Measurements from ENCODE around the gene ZNF410.
"Not testable (repeated sequence)": the region's sequence is repeated elsewhere in the genome, so short reads cannot be mapped to it uniquely, and the experiment has no call there.

Gene ZNF410

DNA sequence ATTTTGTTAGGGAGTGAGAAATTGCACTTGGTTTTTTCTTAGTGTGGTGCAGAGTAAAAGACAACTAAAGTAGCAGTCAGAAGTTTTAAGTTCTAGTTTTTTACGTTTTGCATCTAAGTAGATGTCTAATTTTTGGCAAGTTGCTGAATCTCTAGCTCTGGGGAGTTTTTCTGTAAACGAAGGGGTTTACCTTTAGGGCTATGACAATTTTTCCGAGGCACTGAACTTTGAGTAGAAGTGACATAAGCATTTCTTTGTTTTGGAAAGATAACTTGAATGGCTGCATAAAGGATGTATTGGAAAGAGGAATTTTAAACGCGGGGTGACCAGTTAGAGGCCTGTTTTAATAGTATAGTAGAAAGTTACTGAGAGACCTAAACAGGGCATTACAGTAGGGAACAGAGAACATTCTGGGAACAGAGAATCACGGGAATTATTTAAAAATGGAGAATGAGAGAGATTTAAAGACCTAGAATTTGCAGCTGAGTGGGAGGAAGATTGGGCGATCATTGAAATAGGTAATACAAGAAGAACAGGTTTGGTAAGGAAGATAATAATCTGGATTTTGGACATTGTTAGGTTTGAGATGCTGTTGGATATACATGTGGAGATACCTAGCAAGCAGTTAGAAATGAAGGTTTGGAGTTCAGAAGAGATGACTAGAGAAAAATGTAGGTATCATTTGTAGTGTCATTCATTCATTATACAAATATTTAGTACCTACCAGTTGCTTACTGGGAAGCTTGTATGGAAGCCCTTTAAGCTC lies 1.2 kb downstream of the ZNF410 start:
- no peak for DNase-seq (ENCODE audit: low spot score)

DNA sequence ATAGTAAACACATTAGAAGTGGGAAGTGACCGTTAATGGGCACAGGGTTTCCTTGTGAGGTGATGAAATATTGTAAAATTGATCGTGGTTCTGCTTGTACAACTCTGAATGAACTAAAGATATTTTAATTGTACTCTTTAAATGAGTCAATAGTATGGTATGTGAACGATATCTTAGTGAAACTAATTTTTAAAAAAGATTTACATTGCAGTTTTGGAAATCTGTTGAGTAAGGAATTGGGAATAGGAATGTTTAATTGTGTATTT lies 1.7 kb downstream of the ZNF410 start:
- no peak for DNase-seq (ENCODE audit: low spot score)

DNA sequence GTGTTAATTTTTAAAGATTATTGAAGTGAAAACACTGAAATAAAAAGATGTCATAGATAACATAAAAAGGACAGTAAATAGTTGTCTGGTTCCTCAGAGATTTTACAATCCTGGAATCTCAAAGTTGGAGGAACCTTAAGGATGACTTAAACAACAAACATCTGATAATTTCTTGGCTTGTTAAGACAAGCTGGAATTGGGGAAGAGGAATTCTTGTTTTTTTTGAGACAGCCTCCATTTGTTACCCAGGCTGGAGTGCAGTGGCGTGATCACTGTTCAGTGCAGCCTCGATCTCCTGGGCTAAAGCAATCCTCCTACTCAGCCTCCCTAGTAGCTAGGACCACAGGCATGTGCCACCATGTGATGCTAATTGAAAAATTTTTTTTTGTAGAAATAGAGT lies 2.3 kb downstream of the ZNF410 start:
- DNase-seq (ENCODE audit: low spot score) = peak; percentile 10

DNA sequence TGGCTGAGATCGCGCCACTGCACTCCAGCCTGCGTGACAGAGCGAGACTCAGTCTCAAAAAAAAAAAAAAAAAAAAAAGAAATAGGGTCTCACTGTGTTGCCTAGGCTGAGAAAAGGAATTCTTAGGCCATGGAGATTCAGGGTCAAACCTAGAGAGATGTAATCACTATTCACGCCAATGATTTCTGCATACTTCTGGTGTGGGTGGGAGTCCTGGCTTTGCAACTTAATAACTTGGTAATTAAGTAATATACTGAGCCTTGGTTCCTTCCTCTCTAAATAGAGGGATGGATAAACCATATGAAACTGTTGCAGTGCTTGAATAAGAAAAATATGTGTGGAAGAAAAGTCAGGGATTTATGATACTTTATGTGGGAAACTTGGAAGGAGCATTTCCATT lies 2.7 kb downstream of the ZNF410 start:
- no peak for DNase-seq (ENCODE audit: low spot score)

DNA sequence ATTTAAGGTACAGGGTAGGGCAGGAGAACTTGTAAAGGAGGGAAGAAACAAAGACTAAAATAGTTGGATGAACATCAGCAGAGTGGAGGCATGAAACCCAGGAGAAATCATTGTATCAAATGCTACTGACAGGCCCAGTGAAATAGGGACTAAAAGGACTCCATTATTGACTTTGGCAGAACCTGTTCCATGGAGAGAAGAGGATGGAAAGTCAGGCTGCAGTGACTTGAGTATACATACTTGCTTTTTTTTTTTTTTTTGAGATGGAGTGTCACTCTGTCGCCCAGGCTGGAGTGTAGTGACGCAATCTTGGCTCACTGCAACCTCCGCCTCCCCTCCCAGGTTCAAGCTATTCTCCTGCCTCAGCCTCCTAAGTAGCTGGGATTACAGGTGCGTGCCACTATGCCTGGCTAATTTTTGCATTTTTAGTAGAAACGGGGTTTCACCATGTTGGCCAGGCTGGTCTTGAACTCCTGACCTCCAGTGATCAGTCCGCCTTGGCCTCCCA lies 7.6 kb downstream of the ZNF410 start:
- DNase-seq (ENCODE audit: low spot score) = not testable (repeated sequence)

DNA sequence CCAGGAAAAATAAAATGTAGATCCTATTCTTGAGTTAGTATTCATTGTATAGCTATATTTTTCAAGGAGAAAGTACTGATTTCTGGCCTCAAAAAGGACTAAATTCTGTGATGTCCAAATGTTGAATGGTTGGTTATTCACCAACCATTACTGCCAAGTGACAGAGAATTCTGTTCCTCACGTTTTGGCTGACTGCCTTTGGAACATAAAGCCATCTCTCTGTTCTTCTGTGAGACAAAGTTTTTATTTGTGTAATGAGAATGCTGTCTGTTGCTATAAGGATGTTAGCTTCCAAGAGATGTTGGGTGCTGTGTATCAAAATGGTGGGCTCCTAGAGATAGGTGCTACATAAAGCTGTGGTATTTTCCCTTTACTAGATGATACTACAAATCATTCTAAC lies 9.3 kb downstream of the ZNF410 start:
- no peak for DNase-seq (ENCODE audit: low spot score)

DNA sequence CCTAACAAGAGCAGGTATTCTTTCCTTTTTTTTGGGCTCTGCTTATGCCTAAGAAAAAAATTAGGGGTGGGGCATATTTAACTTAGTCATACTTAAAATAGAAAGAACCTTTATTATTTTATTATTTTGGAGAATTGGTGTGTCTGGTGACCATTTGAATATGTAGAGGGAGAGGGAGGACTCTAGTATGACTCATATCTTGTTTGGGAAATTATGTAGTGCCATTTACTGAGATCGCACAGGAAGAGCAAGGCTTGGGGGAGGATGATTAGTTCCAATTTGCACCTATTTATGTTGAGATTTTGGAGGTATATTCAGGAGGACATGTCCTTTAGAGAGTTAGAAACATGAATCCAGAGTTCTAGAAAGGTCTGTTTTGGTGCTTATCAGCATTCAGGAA lies 9.9 kb downstream of the ZNF410 start:
- DNase-seq (ENCODE audit: low spot score) = no peak

DNA sequence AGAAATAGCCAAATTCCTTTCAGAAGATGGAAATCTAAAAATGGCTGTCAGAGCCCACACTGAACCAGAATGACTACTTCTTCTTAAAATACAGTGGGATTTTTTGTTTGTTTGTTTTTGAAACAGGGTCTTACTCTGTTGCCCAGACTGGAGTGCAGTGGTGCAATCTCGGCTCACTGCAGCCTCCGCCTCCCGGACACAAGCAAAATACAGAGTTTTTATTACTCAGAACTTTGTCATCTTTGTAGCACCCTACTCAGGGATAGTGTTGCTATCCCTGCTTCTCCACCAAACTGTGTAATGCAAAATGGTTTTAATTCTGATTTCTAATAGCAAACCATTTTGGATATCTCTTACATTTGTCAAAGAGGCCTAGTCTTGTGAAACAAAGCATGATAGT lies 16.4 kb downstream of the ZNF410 start:
- DNase-seq (ENCODE audit: low spot score) = no peak

DNA sequence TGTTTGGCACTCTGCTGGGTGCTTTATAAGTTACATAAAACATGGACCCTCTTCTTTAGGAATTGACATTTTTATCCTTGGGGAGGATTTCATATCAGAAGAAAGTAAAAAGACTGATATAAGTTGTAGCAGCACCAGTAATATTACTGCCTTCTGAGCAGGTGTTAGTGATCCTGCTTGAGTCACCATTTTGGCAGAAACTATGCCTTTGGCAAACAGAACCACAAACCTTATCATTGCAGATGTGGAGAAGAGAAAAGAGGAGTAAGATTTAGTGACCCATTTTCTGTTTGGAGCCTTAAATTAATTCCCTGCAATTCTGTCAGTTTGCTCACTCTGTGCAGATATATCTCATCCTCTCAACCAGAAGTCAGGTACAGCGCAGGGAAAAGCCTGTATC lies 23.0 kb downstream of the ZNF410 start:
- no peak for DNase-seq (ENCODE audit: low spot score)

DNA sequence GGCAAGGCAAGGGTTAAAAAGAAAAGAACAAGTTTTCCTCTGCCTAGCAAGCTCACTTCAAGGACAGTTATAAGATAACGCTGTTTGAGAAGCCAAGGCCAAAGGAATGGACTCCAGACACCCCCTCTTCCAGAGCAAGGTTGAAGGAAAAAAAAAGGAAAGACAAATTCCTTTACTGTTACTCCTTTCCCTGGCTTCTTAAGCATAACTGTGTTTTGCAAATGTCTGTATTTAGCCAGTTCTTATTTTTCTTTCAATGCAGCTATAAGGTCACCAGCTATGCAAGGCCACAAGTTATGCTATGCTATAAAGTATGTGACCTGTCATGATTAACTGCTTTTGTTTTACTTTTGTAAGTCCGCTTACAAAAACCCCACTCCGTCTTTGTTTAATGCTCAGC lies 26.6 kb downstream of the ZNF410 start:
- DNase-seq (ENCODE audit: low spot score) = no peak

DNA sequence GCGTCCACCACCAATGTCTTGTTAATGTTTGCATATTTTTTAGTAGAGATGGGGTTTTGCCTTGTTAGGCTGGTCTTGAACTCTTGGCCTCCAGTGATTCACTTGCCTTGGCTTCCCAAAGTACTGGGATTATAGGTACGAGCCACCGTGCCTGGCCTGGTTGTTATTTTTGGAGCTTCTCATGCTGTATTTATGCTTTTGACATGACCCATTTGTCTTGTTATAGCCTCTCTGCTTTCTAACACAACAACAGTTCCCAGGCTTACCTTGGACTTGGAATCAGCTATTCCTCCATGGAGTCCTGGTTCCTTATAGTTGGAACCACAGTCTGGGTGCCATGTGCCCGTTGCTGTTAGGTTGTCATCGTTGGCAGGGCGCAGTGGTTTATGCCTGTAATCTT lies 29.7 kb downstream of the ZNF410 start:
- no peak for DNase-seq (ENCODE audit: low spot score)

DNA sequence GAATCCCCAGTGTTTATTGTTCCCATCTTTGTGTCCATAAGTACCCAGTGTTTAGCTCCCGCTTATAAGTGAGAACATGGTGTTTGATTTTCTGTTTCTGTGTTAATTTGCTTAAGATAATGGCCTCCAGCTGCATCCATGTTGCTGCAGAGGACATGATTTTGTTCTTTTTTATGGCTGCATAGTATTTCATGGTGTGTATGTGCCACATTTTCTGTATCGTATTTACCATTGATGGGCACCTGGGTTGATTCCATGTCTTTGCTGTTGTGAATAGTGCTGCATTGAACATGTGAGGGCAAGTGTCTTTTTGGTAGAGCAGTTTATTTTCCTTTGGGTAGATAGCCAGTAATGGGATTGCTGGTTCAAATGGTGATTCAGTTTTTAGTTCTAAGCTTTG lies 32.8 kb downstream of the ZNF410 start:
- DNase-seq (ENCODE audit: low spot score) = not testable (repeated sequence)

DNA sequence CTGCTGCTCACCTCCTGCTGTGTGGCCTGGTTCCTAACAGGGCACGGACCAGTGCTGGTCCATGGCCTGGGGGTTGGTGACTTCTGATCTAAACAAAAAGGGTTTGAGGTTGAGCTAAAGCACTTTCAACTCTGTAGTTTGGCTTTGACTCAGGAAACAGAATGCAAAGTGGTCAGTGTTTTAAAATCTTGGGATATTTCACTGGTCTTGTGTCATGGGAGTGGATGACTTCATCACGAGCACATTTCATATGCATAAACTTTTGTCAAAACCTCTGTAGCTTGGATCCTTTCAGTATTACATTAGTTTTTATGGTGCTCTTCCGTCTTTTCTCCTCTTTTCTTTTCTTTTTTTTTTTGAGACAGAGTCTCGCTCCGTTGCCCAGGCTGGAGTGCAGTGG lies 37.7 kb downstream of the ZNF410 start:
- DNase-seq (ENCODE audit: low spot score) = no peak

DNA sequence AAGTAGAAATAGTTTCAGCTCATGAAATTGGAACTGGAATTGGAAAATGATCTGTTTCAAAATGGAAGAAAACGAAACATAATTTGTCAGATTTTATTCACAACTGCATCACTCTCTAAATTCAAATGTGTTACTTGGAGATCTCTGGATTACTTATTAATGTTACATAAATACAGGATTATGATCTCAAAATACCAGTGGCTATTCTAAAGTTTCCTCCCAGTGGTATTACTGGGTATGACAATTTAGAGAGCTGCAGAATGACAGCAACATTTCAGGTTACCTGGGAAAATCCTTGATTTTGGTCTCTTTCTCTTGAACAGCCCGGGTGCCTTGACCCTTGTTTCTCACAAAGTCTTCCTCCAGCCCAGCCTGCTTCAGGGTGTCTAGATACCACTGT lies 49.0 kb downstream of the ZNF410 start:
- peak; percentile 36 for DNase-seq (ENCODE audit: low spot score)

DNA sequence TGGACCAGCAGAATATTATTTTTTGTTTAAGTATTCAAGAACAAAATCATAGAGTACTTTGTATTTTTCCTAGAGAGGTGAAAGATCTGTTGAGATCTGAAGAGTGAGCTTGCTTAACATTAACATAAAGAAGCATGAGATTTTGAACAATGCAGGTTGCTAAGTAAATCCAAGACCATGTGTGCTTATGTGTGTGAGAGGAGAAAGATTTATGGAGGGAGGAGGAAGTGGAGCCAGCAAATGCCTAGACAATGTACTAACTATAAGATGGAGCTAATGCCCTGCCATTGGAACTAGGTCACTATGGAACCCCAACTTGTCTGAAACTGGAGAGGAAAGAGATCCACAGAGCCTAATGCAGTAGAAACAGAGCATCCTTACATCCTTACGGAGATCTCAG lies 49.9 kb downstream of the ZNF410 start:
- DNase-seq (ENCODE audit: low spot score) = no peak

DNA sequence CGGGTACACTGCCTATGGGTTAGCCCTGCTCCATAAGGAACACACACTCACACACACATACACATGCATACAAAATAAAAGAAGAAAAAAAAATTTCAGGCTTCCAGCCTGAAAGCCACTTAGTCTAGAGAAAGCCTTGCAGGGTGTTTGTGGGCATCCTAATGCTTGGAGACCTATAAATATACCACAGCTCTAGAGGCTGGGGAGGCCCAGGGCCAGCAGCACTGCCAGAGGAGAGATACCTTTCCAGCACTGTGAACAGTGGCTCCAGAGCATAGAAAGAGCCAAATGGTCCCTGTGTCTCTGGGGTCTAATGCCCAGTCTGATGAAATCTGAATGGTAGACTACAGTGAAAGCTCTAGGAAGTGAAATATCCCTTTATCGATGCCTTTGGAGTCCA lies 50.4 kb downstream of the ZNF410 start:
- DNase-seq (ENCODE audit: low spot score) = no peak

DNA sequence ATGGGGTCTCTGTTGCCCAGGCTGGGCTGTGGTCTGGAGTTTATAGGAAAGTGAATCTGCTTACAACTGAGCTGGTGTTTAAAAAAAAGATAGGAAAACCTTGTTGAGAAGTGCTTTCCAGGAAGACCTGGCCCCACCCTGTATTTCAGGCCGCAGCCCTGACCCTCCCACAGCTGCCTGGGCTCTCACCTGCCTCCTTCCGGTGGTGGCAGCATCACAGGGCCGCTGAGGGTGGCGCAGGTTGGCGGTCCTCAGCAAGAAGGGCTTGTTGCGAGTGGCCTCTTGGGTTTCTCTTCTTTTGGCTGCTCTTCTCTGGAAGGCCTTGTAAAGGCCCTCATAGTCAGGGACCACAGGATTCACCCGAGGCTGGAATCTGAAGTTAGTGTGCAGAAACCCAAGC lies 55.5 kb downstream of the ZNF410 start:
- DNase-seq (ENCODE audit: low spot score) = no peak

DNA sequence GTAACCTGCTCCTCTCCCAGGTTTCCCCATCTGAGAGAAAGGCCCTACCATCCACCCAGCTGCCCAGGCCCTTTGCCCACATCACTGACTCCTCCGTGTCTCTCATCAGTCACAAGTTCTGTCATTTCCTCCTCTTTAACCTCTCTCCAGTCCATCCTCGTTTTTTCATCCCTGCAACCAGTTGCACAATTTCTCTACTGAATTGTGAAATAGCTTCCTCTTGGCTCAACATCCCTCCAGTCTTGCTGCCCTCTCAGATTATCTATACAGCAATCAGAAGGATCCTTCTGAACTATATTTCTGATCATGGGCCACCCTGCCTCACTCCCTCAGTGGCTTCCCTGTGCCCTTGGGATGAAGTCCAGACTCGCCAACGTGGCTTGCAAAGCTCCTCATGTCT lies 56.4 kb downstream of the ZNF410 start:
- peak; percentile 85 for DNase-seq (ENCODE audit: low spot score)

DNA sequence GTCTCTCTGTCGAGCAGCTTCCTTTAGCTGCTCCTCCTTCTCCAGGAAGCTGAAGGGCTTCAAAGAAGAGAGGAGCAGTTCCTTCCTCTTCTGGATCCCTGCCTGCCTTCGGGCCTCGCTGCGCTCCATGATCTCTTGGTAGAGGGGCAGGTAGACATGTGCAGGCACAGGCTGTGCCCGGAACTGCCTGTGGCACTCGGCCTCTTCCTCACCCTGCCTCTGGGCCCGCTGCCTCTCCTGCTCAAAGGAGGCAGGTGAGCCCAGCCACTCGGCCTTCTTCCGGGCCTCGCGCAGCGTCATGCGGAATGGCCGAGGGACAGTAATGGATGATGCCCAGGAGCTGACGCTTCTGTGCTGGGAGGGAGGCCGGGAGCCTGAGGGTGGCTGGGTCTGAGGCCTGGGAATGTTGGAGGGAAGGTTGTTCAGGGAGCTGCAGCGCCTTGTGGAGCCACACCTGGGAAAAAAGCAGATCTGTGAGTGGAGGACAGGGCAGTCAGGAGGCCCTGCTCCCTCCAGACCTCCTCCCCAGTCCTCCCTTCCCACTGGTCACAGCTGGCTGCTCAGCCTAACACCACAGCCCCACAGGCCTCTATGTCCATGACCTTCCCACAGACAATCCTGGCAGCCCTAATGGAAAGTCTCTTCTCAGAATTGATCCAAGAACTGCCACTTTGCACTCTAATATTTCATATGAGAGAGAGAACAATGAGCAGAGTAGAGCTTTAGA lies 57.9 kb downstream of the ZNF410 start:
- no peak for DNase-seq (ENCODE audit: low spot score)

DNA sequence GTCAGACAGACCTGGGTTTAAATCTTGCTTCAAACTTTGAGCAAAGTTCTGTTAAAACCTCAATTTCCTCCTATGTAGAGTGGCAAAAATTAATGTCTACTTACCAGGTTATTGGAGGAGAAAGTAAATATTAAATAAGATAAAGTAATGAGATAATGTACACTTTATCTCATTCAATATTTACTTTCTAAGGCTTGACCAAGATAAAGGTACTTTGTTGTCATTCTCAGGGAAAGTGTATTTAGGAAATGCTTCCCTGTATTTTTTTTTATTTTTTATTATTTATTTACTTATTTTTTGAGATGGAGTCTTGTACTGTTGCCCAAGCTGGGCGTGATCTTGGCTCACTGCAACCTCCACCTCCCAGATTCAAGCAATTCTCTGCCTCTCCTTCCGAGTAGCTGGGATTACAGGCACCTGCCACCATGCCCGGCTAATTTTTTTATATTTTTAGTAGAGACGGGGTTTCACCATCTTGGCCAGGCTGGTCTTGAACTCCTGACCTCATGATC lies 58.6 kb downstream of the ZNF410 start:
- DNase-seq (ENCODE audit: low spot score) = no peak

DNA sequence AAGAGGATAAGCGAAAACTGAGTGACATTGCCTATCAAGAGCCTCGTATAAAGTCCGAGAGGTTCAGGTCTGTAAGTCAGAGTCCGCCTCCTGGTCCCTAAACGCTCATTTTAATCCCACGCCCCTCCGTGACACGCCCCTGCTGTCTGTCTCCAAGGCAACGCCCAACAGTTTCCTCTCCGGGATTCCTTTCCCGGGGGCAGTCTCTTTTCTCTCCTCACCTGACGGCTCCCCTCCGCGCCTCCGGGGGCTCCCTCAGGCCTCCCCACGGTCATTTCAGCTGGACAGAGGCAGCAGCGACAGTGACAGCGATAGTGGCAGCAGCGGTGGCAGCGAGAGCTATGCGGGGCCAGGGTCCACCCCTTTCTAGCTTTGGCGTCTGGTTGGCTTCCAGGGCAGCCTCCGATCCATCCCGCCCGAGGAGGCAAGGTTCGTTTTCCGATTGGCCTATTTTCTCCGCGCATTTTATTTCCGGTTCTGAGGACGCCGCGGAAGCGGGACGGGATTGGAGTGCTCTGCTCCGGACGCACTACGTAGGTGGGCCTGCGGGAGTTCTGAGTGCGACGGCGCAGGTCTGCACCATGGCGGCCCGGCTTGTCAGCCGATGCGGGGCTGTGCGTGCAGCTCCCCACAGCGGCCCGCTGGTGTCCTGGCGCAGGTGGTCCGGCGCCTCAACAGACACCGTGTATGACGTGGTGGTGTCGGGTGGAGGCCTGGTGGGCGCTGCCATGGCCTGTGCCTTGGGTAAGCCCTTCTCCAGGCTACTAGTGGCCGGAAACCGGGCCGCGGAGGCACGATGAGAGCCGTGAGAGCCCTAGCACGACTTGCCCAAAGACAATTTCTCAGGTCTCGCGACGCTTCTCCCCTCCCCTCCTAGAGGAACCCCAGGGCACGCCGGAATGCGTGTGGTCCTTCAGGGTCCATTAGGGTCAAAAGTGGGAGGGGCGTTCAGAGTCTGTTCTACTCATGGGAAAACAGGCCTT lies 63.4 kb downstream of the ZNF410 start, which contains the start of the genes COQ6 and FAM161B:
TSS of gene COQ6 (plus strand) at position 551 of the 983 bp plus-strand sequence. CDS start at position 582, 31 bp downstream.
TSS of gene FAM161B (minus strand) at position 343 of the 983 bp plus-strand sequence. CDS start at position 275, 68 bp downstream.
- DNase-seq (ENCODE audit: low spot score) = peak; percentile 96

DNA sequence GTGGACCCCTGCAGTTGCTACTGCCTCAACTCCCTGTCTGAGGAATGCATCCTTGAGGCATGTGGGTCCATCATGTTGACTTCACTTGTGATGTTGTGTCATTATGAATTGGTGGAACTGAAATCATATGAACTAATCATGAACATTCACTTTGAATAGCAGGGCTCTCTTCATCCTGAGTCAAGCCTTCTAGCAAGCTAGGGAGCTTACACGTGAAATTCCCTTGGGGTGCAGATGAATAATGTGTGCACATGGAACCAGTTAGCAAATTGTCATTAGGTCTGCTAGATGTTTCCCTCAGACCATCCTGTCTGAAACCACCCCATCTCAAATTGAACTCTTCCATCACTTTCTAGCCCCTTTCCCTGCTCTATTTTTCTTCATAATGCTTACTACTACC lies 67.1 kb downstream of the ZNF410 start:
- no peak for DNase-seq (ENCODE audit: low spot score)
